Right atrium auricular region (tissue), 2 donors: ENCODE measurements around the gene OGFR. TPM values are rescaled to one million over a fixed set of nuclear protein-coding genes. Genes with fewer than 3 reads are reported as not detected.

Source experiments
- DNase-seq: peaks from one replicate; pipeline ENCODE4 v3.0.0-alpha.2; 2019; ENCODE audit warnings: low spot score
- H3K27ac ChIP-seq, 2 donors: fragments of 200-600 bp; sonication (generic); 1 replicate in 1 of 2; 2 replicates in 1 of 2; pipeline ENCODE4 v1.5.1; 2016 to 2019
- H3K27me3 ChIP-seq, 2 donors: fragments of 200-600 bp; sonication (generic); one replicate each; pipeline versions ENCODE4 v1.5.1 to v1.6.0; 2017 to 2019
- H3K36me3 ChIP-seq: fragments of 200-600 bp; sonication (generic); one replicate; pipeline ENCODE4 v1.5.1; 2016
- H3K4me1 ChIP-seq, 2 donors: fragments of 200-600 bp; sonication (generic); one replicate each; pipeline versions ENCODE4 v1.5.1 to v1.6.0; 2017 to 2019
- H3K4me3 ChIP-seq, 2 donors: fragments of 200-600 bp; sonication (generic); 1 replicate in 1 of 2; 2 replicates in 1 of 2; pipeline ENCODE4 v1.5.1; 2017 to 2019; ENCODE audit warnings: mild to moderate bottlenecking in 1 of 2, moderate library complexity in 1 of 2
- H3K9me3 ChIP-seq, 2 donors: fragments of 200-600 bp; sonication (generic); one replicate each; pipeline ENCODE4 v1.5.1; 2019
- total RNA-seq, 2 donors: library from RNA; depleted of rRNA; stranded (reverse); fragments of >200 nt; gene quantifications; one replicate each; pipeline ENCODE4 v1.1.0, GENCODE V29; 2016
- TF ChIP-seq, protein P1 (sequence below), 2 donors: fragments of 200-600 bp; sonication (generic); IDR thresholded peaks; one replicate each; pipeline ENCODE4 v1.5.1; 2019; ENCODE audit warnings: antibody characterized with exemption in 2 of 2

OGFR gene
- total RNA-seq, 2 donors from 2014 or later, result 17.3 to 31.2 TPM

DNA sequence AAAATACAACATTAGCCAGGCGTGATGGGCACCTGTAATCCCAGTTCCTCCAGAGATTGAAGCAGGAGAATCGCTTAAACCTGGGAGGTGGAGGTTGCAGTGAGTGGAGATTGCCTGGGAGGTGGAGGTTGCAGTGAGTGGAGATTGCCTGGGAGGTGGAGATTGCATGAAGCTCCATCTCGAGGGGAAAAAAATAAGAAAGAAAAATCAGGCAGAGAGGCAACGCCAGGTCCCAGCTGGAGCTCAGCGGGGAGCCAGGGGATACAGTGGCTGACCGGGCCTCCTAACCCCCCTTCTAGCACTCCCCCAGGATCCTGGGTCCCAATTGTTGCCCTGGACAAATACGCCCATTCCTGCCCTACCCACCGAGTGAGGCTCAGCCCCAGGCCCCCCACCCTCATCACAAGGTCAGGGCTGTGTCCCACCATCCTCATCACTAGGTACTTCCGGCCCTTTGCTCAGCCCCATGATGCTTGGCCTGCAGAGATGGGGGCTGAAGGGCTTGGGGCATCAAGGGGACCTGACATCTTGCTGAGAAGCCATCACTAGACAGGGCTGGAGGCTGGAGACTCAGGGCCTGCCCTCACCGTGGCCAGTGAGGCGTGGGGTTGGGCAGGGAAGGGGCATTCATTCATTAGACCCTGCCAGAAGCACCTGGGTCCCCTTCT, 1.9 kb downstream of the OGFR start:
- no peak overlapping the region for H3K27ac ChIP-seq
- peak overlapping the region; percentile 93 to 97 for H3K4me3 ChIP-seq
- H3K9me3 ChIP-seq, result no peaks in the 10 kb centered on the region
- TF ChIP-seq, protein P1, sequence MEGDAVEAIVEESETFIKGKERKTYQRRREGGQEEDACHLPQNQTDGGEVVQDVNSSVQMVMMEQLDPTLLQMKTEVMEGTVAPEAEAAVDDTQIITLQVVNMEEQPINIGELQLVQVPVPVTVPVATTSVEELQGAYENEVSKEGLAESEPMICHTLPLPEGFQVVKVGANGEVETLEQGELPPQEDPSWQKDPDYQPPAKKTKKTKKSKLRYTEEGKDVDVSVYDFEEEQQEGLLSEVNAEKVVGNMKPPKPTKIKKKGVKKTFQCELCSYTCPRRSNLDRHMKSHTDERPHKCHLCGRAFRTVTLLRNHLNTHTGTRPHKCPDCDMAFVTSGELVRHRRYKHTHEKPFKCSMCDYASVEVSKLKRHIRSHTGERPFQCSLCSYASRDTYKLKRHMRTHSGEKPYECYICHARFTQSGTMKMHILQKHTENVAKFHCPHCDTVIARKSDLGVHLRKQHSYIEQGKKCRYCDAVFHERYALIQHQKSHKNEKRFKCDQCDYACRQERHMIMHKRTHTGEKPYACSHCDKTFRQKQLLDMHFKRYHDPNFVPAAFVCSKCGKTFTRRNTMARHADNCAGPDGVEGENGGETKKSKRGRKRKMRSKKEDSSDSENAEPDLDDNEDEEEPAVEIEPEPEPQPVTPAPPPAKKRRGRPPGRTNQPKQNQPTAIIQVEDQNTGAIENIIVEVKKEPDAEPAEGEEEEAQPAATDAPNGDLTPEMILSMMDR (IDR thresholded peaks at IDR 0.05), result no peak
- peaks cover 0 to 53% of the 10 kb centered on the region in 2 donors for H3K4me1 ChIP-seq
- H3K27me3 ChIP-seq, result no peaks in the 10 kb centered on the region
- DNase-seq, result no peak
- H3K36me3 ChIP-seq, result peaks cover 37% of the 10 kb centered on the region

DNA sequence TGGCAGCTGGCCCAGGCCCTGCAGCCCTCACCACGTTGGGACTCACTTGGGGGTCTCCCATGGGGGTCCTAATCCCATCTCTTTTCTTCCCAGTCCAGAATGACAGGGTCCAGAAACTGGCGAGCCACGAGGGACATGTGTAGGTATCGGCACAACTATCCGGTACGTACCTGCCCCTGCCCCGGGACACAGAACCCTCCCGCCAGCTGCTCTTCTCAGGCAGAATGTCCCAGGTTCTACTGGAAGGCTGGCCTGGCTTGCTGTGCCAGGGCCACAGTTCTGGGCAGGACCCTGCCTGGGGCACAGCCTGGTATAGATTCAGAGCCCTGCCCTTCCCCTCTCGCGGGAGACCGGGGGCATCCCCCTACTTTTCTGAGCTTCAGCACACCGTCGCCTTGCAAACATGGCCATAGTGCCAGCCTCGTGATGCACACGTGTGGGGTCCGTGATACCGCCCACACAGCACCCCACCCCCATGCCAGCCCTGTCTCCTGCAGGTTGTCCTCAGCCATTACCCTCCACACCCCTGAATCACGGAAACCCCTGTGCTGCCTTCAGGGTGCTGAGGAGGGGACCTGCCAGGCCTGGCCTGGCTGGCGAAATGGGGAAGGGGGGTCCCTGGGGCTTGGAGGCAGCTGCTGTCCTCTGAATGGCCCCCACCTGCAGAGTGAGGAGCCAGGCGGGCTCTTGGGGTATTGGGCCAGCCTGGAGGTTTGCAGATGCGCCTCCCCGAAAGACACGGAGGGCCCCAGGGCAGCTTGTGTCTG, 3.0 kb downstream of the OGFR start:
- Histone ChIP-seq H3K27me3 (no peaks in the 10 kb centered on the region), H3K9me3 (no peaks in the 10 kb centered on the region), H3K27ac (no peak overlapping the region), H3K4me1 (peaks cover 0 to 42% of the 10 kb centered on the region in 2 donors), H3K36me3 (peaks cover 48% of the 10 kb centered on the region), H3K4me3 (no peak overlapping the region)
- TF ChIP-seq, protein P1 (IDR thresholded peaks at IDR 0.05), result no peak
- no peak for DNase-seq

DNA sequence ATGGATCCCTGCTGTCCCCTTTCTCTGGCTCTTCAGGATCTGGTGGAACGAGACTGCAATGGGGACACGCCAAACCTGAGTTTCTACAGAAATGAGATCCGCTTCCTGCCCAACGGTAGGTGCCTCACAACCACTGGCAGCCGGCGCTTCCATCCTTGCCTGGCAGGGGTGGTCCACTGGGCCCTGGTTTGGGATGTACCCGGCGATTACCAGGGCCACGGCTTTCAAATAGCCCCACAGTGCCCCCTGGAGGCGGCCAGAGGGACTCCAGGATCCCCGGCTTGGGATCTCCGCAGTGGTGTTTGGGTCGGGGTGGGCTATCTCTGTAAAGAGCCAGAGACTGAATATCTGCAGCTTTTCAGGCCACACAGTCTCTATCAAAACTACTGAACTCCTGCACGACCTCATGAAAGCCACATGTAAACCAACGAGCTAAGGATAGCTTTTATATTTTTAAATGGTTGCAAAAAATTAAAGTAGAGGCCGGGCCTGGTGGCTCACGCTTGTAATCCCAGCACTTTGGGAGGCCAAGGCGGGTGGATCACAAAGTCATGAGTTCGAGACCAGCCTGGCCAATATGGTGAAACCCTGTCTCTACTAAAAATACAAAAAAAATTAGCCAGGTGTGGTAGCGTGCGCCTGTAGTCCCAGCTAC, 3.7 kb downstream of the OGFR start:
- DNase-seq, result peak; percentile 75
- Histone ChIP-seq H3K36me3 (peaks cover 52% of the 10 kb centered on the region), H3K27me3 (no peaks in the 10 kb centered on the region), H3K4me1 (peaks cover 0 to 36% of the 10 kb centered on the region in 2 donors), H3K4me3 (no peak overlapping the region), H3K9me3 (no peaks in the 10 kb centered on the region), H3K27ac (no peak overlapping the region)
- TF ChIP-seq, protein P1 (IDR thresholded peaks at IDR 0.05), result peak; percentile 95 to 96

DNA sequence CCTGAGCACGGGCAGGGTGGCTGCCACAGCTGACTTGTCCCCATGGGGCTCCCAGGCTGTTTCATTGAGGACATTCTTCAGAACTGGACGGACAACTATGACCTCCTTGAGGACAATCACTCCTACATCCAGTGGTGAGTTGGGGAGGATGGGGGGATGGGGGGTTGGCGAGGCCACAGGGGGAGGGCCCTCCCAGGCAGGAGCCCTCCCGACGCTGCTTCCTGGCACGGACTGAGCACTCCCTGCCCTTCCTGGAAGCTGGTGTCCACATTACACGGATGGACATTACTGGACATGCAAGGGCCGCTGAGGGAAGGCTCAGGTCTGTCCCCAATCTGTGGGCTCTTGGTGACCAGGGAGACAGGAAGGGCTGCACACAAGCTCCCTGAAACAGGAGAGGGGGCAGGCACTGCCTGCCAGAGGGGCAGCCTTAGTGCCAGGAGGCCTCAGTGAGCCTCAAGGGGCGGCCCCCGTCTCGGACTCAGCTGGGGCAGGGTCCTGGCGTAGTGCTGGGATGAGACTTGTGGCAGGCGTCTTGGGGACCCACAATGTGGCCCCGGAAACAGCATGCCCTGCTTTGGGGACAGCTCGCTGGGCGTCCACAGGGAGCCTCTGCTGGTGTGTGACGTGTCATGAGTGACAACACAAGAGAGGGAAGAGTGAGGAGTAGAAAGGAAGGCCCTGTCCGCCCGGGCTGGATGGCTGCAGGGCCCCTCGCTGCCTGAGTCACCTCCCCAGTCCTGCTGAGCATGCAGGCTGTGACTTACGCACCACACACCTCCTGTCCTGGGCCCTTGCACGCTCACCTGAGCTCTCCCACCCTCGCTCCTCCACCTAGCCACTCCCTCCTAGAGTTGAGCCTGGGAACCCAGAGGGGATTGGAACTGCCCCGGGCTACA, 5.1 kb downstream of the OGFR start:
- TF ChIP-seq, protein P1 (IDR thresholded peaks at IDR 0.05), result no peak
- no peak overlapping the region for H3K27ac ChIP-seq
- H3K4me3 ChIP-seq, result no peak overlapping the region
- no peaks in the 10 kb centered on the region for H3K27me3 ChIP-seq
- H3K4me1 ChIP-seq, result peaks cover 0 to 26% of the 10 kb centered on the region in 2 donors
- peaks cover 59% of the 10 kb centered on the region for H3K36me3 ChIP-seq
- H3K9me3 ChIP-seq, result no peaks in the 10 kb centered on the region
- DNase-seq, result no peak

DNA sequence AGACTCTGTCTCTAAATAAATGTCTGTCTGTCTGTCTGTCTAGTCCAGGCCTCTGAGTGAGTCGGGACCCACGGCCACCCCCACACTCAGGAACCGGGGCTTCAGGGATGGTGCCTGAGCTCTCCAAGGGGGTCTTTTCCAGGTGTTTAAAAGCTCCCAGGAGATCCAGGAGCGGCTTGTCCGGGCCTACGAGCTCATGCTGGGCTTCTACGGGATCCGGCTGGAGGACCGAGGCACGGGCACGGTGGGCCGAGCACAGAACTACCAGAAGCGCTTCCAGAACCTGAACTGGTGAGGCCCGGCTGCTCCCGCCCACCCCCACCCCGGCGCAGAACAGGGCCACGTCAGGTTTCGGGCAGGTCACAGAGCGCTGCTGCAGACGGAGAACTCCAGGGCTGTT, 6.7 kb downstream of the OGFR start:
- TF ChIP-seq, protein P1 (IDR thresholded peaks at IDR 0.05), result no peak
- peaks cover 59% of the 10 kb centered on the region for H3K36me3 ChIP-seq
- DNase-seq, result no peak
- no peak overlapping the region for H3K4me3 ChIP-seq
- H3K27ac ChIP-seq, result no peak overlapping the region
- H3K4me1 ChIP-seq, result peaks cover 0 to 32% of the 10 kb centered on the region in 2 donors
- H3K9me3 ChIP-seq, result no peaks in the 10 kb centered on the region
- peaks cover 0 to 2% of the 10 kb centered on the region in 2 donors for H3K27me3 ChIP-seq
